ENCODE data around the gene WDR88.

DNA sequence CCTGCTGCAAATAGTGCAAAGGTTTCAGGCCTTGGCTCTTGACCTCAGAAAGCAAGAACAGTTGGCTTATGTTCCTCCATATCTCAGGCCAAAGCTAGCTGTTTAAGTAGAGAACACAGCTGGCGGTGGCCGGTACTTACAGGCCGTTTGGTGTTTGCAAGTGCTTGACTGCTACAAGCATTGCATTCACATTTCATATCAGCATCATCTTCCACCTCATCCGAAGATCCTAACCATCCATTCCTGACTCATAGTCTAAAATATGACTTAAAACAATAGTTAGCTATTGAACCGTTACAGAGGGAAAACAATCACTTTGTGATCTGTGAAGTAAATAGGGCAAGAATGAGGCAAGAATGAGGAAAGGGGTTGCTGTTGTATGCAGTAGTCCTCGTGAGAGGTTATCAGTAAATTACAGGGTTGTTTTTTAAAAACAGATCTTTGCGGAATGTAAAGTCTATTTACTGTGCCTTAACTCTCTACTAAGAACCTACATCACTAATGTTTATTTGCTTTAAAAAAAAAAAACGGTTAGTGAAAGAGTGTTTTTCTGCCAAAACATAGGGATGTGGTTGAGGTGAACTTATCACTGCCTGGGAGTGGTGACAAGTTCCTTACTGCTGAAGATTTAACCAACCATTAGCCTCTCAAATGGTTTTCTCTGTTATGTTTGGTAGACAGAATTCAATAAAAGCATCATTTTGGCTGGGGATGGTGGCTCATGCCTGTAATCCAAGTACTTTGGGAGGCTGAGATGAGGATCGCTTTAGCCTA, 21.6 kb upstream of the WDR88 start:
- TF ChIP-seq, protein P1, sequence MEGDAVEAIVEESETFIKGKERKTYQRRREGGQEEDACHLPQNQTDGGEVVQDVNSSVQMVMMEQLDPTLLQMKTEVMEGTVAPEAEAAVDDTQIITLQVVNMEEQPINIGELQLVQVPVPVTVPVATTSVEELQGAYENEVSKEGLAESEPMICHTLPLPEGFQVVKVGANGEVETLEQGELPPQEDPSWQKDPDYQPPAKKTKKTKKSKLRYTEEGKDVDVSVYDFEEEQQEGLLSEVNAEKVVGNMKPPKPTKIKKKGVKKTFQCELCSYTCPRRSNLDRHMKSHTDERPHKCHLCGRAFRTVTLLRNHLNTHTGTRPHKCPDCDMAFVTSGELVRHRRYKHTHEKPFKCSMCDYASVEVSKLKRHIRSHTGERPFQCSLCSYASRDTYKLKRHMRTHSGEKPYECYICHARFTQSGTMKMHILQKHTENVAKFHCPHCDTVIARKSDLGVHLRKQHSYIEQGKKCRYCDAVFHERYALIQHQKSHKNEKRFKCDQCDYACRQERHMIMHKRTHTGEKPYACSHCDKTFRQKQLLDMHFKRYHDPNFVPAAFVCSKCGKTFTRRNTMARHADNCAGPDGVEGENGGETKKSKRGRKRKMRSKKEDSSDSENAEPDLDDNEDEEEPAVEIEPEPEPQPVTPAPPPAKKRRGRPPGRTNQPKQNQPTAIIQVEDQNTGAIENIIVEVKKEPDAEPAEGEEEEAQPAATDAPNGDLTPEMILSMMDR (IDR thresholded peaks at IDR 0.05): no peak
- TF ChIP-seq POLR2A (IDR thresholded peaks at IDR 0.05): no peak

Data from transverse colon (tissue), 3 donors.